Measurements from ENCODE around the gene EEPD1.

EEPD1 gene

GRCh38 chr7:36287371-36288241 is 134.6 kb downstream of the EEPD1 start:
- TF ChIP-seq ZNF366 (tag by site-specific recombination; conservative IDR thresholded peaks at IDR 0.05) (no peak), ZNF692 (tag by site-specific recombination; IDR thresholded peaks at IDR 0.05) (no peak), TRIM28 (IDR thresholded peaks at IDR 0.05; ENCODE audit: borderline replicate concordance, low read length) (no peak), ZIC2 (tag by site-specific recombination; IDR thresholded peaks at IDR 0.05) (no peak), ZNF792 (tag by site-specific recombination; IDR thresholded peaks at IDR 0.05) (no peak), ZNF580 (tag by site-specific recombination; IDR thresholded peaks at IDR 0.05) (no peak), SCRT1 (tag by site-specific recombination; IDR thresholded peaks at IDR 0.05; ENCODE audit: borderline replicate concordance) (no peak)
- H3K4me3 ChIP-seq (ENCODE audit: low read depth, low read length): no peak overlapping the region
- H3K9me3 ChIP-seq (ENCODE audit: control insufficient read depth, insufficient read depth, low read depth, low read length): no peaks in the 10 kb centered on the region
- H3K27ac ChIP-seq (ENCODE audit: extremely low read depth, low read depth, low read length): no peak overlapping the region
- H3K36me3 ChIP-seq (ENCODE audit: control insufficient read depth in 2 of 2, insufficient read depth in 1 of 2, low read length in 2 of 2): no peaks in the 10 kb centered on the region; a peak in 1 of 3 replicates
- POLR2A ChIA-PET: interaction anchor here (1.2 kb wide), 1 partner anchor 15 kb away, joined by 3 read pairs; no protein-coding TSS in a partner anchor
- H3K4me1 ChIP-seq (ENCODE audit: control insufficient read depth, insufficient read depth, low read length): no peaks in the 10 kb centered on the region
- CTCF ChIA-PET: interaction anchor here (0.6 to 7.8 kb wide), 4 partner anchors 9 to 302 kb away, joined by 3 to 73 read pairs (median 4); no protein-coding TSS in a partner anchor

GRCh38 chr7:36288501-36288900 is 135.4 kb downstream of the EEPD1 start:
- CTCF ChIA-PET: interaction anchor here (0.8 to 7.8 kb wide), 3 partner anchors 10 to 303 kb away, joined by 5 to 73 read pairs (median 6); no protein-coding TSS in a partner anchor
- Histone ChIP-seq H3K9me3 (ENCODE audit: control insufficient read depth, insufficient read depth, low read depth, low read length) (no peaks in the 10 kb centered on the region), H3K4me1 (ENCODE audit: control insufficient read depth, insufficient read depth, low read length) (no peaks in the 10 kb centered on the region), H3K27ac (ENCODE audit: extremely low read depth, low read depth, low read length) (no peak overlapping the region), H3K36me3 (ENCODE audit: control insufficient read depth in 2 of 2, insufficient read depth in 1 of 2, low read length in 2 of 2) (no peaks in the 10 kb centered on the region; a peak in 1 of 3 replicates), H3K4me3 (ENCODE audit: low read depth, low read length) (no peak overlapping the region)
- POLR2A ChIA-PET: no interaction called here
- TF ChIP-seq ZNF521 (tag by site-specific recombination; IDR thresholded peaks at IDR 0.05) (no peak), ZNF121 (tag by site-specific recombination; IDR thresholded peaks at IDR 0.05) (peak; percentile 82)

- H3K27ac ChIP-seq (ENCODE audit: extremely low read depth, low read depth, low read length): no peak overlapping the region
- ChIA-PET CTCF (interaction anchor here (1.1 to 7.8 kb wide), 6 partner anchors 11 to 310 kb away, joined by 3 to 73 read pairs (median 5); no protein-coding TSS in a partner anchor), POLR2A (no interaction called here)
- no peaks in the 10 kb centered on the region for H3K9me3 ChIP-seq (ENCODE audit: control insufficient read depth, insufficient read depth, low read depth, low read length)
- H3K4me1 ChIP-seq (ENCODE audit: control insufficient read depth, insufficient read depth, low read length): no peaks in the 10 kb centered on the region
- H3K4me3 ChIP-seq (ENCODE audit: low read depth, low read length): no peak overlapping the region
- TF ChIP-seq ZNF768 (tag by site-specific recombination; IDR thresholded peaks at IDR 0.05) (no peak), ZNF302 (tag by site-specific recombination; IDR thresholded peaks at IDR 0.05; ENCODE audit: low read depth) (no peak), ZNF580 (tag by site-specific recombination; IDR thresholded peaks at IDR 0.05) (no peak), ZNF843 (tag by site-specific recombination; IDR thresholded peaks at IDR 0.05) (no peak), ZFP3 (tag by site-specific recombination; IDR thresholded peaks at IDR 0.05; ENCODE audit: low read depth) (no peak), EGR2 (tag by site-specific recombination; IDR thresholded peaks at IDR 0.05; ENCODE audit: low read depth) (no peak), ZNF175 (tag by site-specific recombination; IDR thresholded peaks at IDR 0.05) (no peak), BCL11A (tag by site-specific recombination; IDR thresholded peaks at IDR 0.05; ENCODE audit: low read depth) (no peak), ZNF404 (tag by site-specific recombination; IDR thresholded peaks at IDR 0.05) (no peak)
- H3K36me3 ChIP-seq (ENCODE audit: control insufficient read depth in 2 of 2, insufficient read depth in 1 of 2, low read length in 2 of 2): no peaks in the 10 kb centered on the region; a peak in 1 of 3 replicates
Measured at GRCh38 chr7:36289833-36290661, 137.0 kb downstream of the EEPD1 start.
